ENCODE results near the gene POLR1F. TPM values are rescaled to one million over a fixed set of nuclear protein-coding genes. Genes with fewer than 3 reads are reported as not detected.

POLR1F gene
- total RNA-seq, 1 experiment from 2014 or later: 20.7 TPM

DNA sequence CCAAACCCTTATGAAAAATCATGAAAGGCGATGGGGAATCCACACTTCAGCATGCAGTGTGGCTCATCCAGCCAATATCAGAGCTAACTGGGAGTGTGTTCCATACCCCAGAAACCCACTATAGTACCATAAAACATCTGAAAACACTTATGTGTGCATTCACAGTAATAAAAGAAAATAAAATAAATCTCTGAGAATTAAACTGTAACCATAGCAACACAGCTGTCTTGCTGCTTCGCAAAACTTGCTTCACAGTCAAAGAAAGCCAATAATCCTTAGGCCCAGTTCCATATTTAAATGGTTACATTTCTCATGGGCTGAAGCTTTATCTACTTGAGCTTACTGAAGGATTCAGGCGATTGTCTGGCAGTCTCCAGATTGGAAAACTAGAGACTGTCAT is 19.9 kb upstream of the POLR1F start:
- no peak for ATAC-seq
- H3K27me3 ChIP-seq (ENCODE audit: control insufficient read depth, insufficient read depth, low read length): peaks cover 16% of the 10 kb centered on the region
- DNase-seq (ENCODE audit: low read depth, low spot score): no peak
- in situ Hi-C loops (cut with HindIII; ENCODE audit: low pct_unique_long_range_greater_than_20kb, low sequenced_read_pairs) (no loop called here), intact Hi-C loops (cut with micrococcal nuclease; ENCODE audit: unreplicated experiment) (no loop called here)
- no peaks in the 10 kb centered on the region for H3K36me3 ChIP-seq (ENCODE audit: control insufficient read depth, insufficient read depth, low read length)
- no peak overlapping the region for H3K27ac ChIP-seq (ENCODE audit: low read length)
- CTCF ChIA-PET: no interaction called here
- POLR2A ChIA-PET: no interaction called here
- TF ChIP-seq, protein P1, sequence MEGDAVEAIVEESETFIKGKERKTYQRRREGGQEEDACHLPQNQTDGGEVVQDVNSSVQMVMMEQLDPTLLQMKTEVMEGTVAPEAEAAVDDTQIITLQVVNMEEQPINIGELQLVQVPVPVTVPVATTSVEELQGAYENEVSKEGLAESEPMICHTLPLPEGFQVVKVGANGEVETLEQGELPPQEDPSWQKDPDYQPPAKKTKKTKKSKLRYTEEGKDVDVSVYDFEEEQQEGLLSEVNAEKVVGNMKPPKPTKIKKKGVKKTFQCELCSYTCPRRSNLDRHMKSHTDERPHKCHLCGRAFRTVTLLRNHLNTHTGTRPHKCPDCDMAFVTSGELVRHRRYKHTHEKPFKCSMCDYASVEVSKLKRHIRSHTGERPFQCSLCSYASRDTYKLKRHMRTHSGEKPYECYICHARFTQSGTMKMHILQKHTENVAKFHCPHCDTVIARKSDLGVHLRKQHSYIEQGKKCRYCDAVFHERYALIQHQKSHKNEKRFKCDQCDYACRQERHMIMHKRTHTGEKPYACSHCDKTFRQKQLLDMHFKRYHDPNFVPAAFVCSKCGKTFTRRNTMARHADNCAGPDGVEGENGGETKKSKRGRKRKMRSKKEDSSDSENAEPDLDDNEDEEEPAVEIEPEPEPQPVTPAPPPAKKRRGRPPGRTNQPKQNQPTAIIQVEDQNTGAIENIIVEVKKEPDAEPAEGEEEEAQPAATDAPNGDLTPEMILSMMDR (IDR thresholded peaks at IDR 0.05): no peak
- H3K4me3 ChIP-seq (ENCODE audit: low read depth in 2 of 2, low read length in 2 of 2): no peak overlapping the region
- no peaks in the 10 kb centered on the region for H3K4me1 ChIP-seq (ENCODE audit: control insufficient read depth, insufficient read depth, low read length)
- no TSS peak for BruUV-seq (replicated peaks)
- H3K9me3 ChIP-seq (ENCODE audit: control insufficient read depth, insufficient read depth, low read depth, low read length): no peaks in the 10 kb centered on the region

DNA sequence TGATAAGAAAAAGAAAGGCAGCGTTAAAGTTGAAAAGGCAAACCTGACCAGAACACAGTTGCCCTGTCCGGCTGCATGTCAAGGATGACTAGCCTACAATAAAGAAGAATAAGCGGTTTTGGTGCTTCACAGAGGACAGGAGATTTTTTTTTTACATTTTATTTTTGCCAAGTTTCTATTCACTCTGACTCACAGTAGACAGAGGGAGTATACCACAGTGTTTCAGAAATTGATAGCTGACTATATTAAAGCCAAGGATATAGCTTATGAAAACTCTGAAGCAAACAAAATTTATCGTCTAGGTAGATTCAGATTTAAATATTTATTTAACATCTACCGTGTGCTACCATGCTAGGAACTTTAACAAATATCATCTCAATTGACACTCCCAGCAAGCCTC is 16.9 kb upstream of the POLR1F start:
- DNase-seq (ENCODE audit: low read depth, low spot score): no peak
- Histone ChIP-seq H3K4me1 (ENCODE audit: control insufficient read depth, insufficient read depth, low read length) (no peaks in the 10 kb centered on the region), H3K4me3 (ENCODE audit: low read depth in 2 of 2, low read length in 2 of 2) (no peak overlapping the region), H3K27me3 (ENCODE audit: control insufficient read depth, insufficient read depth, low read length) (peaks cover 24% of the 10 kb centered on the region), H3K9me3 (ENCODE audit: control insufficient read depth, insufficient read depth, low read depth, low read length) (no peaks in the 10 kb centered on the region), H3K27ac (ENCODE audit: low read length) (no peak overlapping the region), H3K36me3 (ENCODE audit: control insufficient read depth, insufficient read depth, low read length) (no peaks in the 10 kb centered on the region)
- in situ Hi-C loops (cut with HindIII; ENCODE audit: low pct_unique_long_range_greater_than_20kb, low sequenced_read_pairs) (no loop called here), intact Hi-C loops (cut with micrococcal nuclease; ENCODE audit: unreplicated experiment) (no loop called here)
- no TSS peak for BruUV-seq (replicated peaks)
- TF ChIP-seq REST (IDR thresholded peaks at IDR 0.05; ENCODE audit: insufficient read depth in 1 of 2, low read depth in 2 of 2, low read length in 1 of 2): no peak
- ATAC-seq: no peak
- POLR2A ChIA-PET: no interaction called here
- CTCF ChIA-PET: no interaction called here

- no peak for ATAC-seq
- in situ Hi-C loops (cut with HindIII; ENCODE audit: low pct_unique_long_range_greater_than_20kb, low sequenced_read_pairs): no loop called here
- ChIA-PET CTCF (interaction anchor here (0.6 to 0.7 kb wide), 2 partner anchors 47 to 1175 kb away, joined by 5 to 10 read pairs; no protein-coding TSS in a partner anchor), POLR2A (interaction anchor here (0.7 kb wide), 1 partner anchor 497 kb away, joined by 6 read pairs; no protein-coding TSS in a partner anchor)
- intact Hi-C loops (cut with micrococcal nuclease; ENCODE audit: unreplicated experiment): no loop called here
- BruUV-seq (replicated peaks): no TSS peak
- Histone ChIP-seq H3K9me3 (ENCODE audit: control insufficient read depth, insufficient read depth, low read depth, low read length) (no peaks in the 10 kb centered on the region), H3K4me3 (ENCODE audit: low read depth in 2 of 2, low read length in 2 of 2) (no peak overlapping the region), H3K36me3 (ENCODE audit: control insufficient read depth, insufficient read depth, low read length) (no peaks in the 10 kb centered on the region), H3K27me3 (ENCODE audit: control insufficient read depth, insufficient read depth, low read length) (peaks cover 3% of the 10 kb centered on the region; the same call in 1 of the 2 replicates), H3K4me1 (ENCODE audit: control insufficient read depth, insufficient read depth, low read length) (no peaks in the 10 kb centered on the region), H3K27ac (ENCODE audit: low read length) (no peak overlapping the region)
- TF ChIP-seq POLR2AphosphoS5 (IDR thresholded peaks at IDR 0.05; ENCODE audit: low read depth, low read length) (no peak), REST (IDR thresholded peaks at IDR 0.05; ENCODE audit: insufficient read depth in 1 of 2, low read depth in 2 of 2, low read length in 1 of 2) (no peak), SIN3A (IDR thresholded peaks at IDR 0.05; ENCODE audit: borderline replicate concordance, insufficient read depth, low read depth, low read length) (no peak), TCF7L2 (IDR thresholded peaks at IDR 0.05; ENCODE audit: low read depth, low read length) (no peak)
- TF ChIP-seq, protein P1 (IDR thresholded peaks at IDR 0.05): no peak
- DNase-seq (ENCODE audit: low read depth, low spot score): no peak
These were observed 6.7 kb upstream of the POLR1F start for GRCh38 chr7:19715499-19715898.
